ENCODE measurements around the gene POC1B.
A peak's percentile ranks its signal among the peaks of the same experiment; 100 is the strongest.

The POC1B gene

DNA sequence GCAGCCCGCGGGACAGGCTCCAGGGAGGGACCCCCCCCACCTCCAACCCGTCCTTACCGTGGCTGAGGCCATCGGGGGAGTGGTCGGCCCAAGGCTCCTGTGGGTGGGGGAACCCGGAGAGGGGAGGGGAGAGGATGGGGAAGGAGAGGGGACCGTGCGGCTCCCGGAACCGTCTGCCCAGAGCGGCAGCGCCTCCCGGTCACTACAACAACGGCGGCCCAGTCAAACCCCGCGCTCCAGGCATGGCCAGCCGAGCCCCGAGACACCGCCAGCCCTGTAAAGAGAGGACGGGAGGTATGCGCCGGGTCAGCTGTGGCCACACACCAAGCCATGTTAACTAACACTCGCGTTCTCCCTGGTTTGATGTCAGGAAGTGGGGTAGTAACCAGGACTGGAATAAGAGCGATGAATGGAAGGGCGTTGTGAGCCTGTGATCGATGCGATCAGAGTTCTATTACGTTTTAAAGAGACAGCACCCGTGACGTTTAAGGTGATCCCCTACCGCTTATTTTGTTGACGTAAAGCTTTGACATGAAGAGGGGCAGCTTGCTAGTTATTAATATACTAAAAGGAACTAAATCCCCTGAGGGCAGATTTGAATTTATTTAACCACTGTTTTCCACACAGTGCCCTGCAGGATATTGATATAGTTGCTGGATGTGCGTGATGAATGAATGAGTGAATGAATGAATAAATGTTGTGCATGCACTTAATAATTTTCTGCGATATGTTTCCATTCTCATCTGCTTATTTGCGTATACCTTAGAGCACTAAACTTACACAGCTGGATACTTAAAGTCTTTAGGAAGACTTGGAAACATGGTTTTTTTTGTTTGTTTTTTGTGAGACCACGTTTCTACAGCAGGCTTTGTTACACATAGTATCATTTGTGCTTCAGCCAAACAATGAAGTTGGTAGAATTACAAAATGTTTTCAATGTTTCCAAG lies at the start of gene POC1B:
POC1B (minus strand) TSS at position 224 of the 947 bp plus-strand sequence; CDS start at position 72, 152 bp downstream.
- peak; percentile 81 for DNase-seq

GRCh38 chr12:89575374-89575773 lies 49.5 kb upstream of the POC1B start:
- peak; percentile 39 for DNase-seq

DNA sequence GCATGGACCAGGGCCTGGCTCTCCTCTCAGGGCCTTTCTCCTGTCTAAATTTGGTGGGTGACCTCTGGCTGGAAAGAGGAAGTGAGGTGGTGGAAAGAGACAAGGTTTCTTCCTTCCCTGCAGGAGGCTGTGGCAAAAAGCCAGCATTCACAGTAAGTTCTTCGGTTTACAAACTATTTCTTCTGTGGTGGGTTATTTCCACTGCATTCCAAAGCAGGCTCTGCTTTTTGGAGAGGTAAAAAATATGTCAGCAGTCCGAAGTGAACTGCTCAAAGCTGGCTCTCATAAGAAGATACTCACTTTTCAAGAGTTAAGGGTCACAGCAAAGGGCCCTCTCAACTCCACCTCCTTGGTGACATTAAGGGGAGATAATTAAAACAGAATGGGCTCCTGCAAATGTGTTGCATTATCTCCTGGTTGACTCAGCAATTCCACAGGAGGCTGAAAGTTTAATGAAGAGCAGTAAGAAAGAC lies 48.9 kb upstream of the POC1B start:
- DNase-seq, result peak; percentile 89

DNA sequence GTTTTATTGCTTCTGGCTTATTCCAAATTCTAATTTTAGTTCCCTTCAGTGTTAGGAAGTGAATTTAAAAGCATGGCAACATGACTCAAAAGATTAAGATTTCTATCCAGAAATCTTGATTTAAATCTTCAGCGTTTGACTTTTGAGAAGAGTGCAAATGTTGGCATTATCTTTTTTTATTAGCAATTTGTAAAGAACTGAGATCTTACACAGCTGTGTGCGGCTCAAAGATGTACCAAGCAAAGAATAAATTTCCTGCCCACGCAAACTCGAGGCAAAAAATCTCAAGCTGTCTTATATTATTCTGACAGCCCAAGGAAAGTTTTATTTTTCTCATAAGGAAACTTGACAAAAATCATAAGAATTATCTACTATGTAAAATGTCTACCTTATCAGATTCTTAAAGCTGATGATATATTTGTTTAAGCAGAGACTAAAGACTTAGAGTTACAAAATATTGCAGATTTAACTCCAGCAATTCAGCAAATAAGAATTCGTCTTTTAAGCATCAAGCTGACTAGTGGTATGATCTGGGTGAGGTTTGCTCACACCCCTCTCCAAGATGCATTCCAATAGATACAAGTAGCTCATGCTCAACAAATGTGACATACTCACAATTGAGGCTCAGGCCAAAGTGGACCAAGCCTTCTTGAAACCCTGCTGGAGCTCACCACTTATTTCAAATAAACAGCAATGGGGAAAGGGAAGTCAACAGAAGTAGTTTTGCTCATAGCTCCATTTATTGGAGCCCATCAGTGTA lies 47.4 kb upstream of the POC1B start:
- DNase-seq, result no peak

DNA sequence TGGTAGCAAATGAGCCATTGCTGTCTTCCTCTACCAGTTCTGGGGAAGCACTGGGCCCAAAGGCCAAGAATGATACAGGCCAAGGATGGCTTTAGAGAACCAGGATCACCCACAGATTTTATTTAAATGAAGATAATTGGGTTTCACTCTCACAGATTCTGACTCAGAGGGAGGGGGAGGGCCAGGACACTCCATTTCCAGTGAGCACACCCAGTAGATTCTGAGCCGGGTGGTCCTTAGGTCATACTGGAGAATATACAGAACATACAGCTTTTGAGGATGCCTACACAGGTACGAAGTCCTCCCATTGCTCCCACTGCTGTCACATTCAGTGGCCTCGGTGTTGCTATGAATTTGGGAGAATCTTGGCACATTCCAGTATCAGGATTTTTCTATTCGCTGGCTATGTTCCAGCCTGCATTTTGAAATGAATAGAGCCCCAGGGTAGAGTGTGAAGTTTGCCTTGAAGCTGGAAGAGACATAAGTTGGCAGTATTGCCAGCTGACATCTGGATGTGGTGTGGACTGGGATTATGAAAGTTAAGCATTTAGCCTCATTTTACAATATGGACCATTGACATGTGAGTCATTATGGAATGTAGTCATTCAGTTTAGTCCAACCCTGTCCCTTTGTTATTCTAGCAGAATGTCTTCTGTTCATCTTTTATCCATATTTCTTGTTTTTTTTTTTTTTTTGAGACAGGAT lies 45.8 kb upstream of the POC1B start:
- no peak for DNase-seq

- DNase-seq, result no peak
These were observed 42.6 kb upstream of the POC1B start for GRCh38 chr12:89568484-89568883.

GRCh38 chr12:89567691-89568239 lies 41.9 kb upstream of the POC1B start:
- DNase-seq, result no peak

DNA sequence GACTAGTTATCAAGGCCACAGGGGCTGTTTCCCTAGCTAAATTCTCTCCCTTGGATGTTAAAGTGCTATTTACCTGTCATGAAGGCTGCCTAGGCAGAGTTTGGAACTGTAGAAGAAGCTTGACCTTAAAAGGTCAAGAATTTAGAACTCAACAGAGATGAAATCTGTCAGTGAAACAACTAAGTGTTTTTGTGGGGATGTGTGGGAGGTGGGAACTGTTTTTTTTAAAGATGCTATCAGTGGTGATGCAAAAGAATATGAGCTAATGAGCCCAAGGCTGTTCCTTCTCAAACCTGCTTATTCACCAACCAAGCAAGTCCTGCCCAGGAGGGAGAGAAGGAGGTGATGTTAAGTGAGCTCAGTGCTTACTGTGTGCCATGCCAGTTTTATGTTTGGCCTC lies 40.8 kb upstream of the POC1B start:
- DNase-seq, result no peak

DNA sequence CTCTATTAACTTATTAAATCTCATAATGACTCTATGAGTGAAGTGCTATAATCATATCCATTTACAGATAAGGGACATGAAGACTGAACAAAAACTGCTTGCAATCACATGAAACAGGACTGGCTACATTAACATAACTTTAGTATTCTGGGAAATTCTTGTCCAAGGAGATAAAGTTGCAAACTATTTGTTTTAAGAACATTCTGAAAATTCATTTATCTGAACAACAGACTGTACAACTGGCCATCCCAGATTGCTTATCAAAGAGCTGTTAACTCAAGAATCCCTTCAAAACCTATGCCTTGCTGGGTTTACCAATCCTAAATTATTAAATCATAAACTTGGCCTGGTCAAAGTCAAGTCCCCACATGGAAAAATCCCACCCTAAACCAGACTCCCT lies 39.2 kb upstream of the POC1B start:
- no peak for DNase-seq

DNA sequence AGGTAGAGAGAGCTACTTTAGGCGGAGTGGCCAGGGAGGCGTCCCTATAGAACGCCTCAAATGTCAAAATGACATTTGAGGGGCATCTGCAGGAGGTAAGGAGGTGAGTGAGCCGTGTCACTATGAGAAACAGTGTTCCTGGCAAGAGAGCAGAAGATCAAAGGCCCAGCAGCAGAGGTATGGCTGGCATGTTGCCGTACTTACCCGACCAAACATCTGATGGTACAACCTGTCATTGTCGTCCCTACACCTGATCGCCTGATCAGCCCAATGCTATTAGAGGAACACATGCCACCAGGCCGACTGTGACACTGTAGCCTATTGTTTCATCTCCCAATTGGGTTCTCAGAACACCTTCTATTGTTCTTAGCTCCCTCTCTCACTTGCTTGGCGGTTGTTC lies 33.9 kb upstream of the POC1B start:
- DNase-seq, result no peak

- no peak for DNase-seq
These were observed 31.1 kb upstream of the POC1B start for GRCh38 chr12:89556976-89557375.

DNA sequence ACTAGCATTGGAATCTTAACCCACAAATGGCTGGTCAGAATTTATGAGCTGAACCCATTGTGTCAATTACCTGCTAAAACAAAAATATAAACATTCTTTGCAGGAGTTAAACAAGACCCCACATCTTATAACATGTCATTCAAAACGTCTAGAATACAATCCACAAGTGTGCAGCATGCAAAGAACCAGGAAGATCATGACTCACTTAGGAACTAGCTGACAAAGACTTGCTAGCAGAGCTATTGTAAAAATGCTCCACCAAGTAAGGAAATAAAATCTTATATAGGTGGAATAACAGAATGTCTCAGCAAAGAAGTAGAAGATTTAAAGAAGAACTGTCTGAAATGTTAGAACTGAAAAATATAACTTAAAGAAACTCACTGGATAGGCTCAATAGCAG lies 26.5 kb upstream of the POC1B start:
- DNase-seq, result no peak

- no peak for DNase-seq
These were observed 25.9 kb upstream of the POC1B start for GRCh38 chr12:89551747-89552146.

GRCh38 chr12:89547101-89547500 lies 21.3 kb upstream of the POC1B start:
- no peak for DNase-seq

DNA sequence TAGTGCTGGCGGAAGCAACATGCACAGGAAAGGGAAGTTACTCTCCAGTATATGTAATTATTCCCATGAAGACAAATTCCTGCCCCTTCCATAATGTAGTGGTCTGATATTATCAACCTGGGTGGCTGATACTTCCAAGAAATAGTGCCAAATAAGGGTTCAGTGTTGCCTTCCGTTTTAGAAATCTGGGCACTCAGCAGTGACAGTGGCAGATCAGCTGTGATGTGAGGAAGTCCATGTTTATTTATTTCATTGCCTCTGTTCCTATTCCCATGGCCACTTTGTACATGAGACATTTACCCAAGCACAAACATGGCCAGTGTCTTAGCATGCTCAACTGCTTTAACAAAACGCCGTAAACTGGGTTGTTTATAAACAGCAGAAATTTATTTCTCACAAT lies 20.3 kb upstream of the POC1B start:
- DNase-seq, result no peak

- peak; percentile 74 for DNase-seq
These were observed 18.9 kb upstream of the POC1B start for GRCh38 chr12:89544681-89545184.

- no peak for DNase-seq
These were observed 18.2 kb upstream of the POC1B start for GRCh38 chr12:89544022-89544421.

- DNase-seq, result peak; percentile 72
These were observed 17.2 kb upstream of the POC1B start for GRCh38 chr12:89542912-89543592.

DNA sequence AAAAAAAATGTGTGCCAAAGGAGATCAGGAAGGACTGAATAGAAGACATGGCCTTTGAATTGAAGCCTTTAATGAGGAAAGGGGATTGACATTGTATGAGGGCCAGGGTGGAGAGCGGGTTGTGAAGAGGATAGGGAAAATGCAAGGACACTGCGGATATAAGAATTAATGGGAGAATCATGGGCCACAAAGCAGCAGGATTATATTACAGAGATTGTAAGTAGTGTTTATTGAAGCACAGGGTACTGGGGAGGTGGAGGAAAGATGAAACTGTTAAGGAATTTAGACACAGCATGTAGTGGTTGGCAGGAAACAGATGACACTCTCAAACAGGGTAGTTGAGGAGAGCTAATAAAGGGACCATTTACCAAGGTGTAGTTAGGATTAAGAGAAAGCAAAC lies 16.4 kb upstream of the POC1B start:
- no peak for DNase-seq

DNA sequence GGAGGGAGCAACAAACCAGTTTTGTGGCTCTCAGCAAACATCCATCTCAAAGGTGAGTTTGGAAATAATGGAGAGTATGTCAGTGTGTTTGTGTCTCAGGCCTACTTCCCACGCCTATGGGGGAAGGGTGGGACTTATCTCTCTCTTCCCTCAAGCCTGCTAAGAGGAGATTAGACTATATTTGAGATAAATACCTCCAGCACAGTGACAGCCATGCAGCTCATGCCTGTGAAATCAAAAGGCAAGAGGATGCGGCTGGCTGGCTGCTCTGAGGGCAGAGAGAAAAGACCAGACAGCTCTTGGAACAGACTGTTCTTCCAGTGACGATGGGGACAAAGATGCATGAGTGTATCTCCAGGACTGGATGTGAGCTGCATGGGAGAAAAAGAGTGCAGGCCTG lies 14.7 kb upstream of the POC1B start:
- no peak for DNase-seq

GRCh38 chr12:89539426-89540223 lies 13.8 kb upstream of the POC1B start:
- DNase-seq, result no peak
